ENCODE measurements around the gene GRHL3. TPM values are rescaled to one million over a fixed set of nuclear protein-coding genes. Genes with fewer than 3 reads are reported as not detected.

Gene GRHL3
- total and polyA plus RNA-seq, 4 donors: 0.23 to 0.95 (median 0.35) TPM

- Histone ChIP-seq H3K27me3 (ENCODE audit: control insufficient read depth in 3 of 3, insufficient read depth in 3 of 3, low read length in 2 of 3) (no peaks in the 10 kb centered on the region), H3K4me1 (ENCODE audit: control insufficient read depth in 5 of 5, insufficient read depth in 5 of 5, low read length in 5 of 5) (peaks cover 0 to 11% (median 6%) of the 10 kb centered on the region in 5 donors), H3K36me3 (ENCODE audit: control insufficient read depth in 4 of 4, insufficient read depth in 4 of 4, low read length in 4 of 4) (no peaks in the 10 kb centered on the region), H3K27ac (ENCODE audit: low read depth in 1 of 2, low read length in 1 of 2) (no peak overlapping the region), H3K4me3 (no peak overlapping the region), H3K9me3 (ENCODE audit: control insufficient read depth in 4 of 4, insufficient read depth in 3 of 4, low read length in 3 of 4) (no peaks in the 10 kb centered on the region), H3K9ac (ENCODE audit: insufficient read depth in 1 of 2, low read length in 2 of 2) (no peak overlapping the region)
- ATAC-seq (ENCODE audit: insufficient read depth, low FRiP score): no peak
- WGBS, 2 donors: 88 to 89% methylated on average over 9 of the region's 9 CpGs
- no peak for DNase-seq
- no peak for TF ChIP-seq CTCF (IDR thresholded peaks at IDR 0.05; ENCODE audit: control extremely low read depth, extremely low read depth)
Observed at GRCh38 chr1:24292887-24293286, 26.3 kb upstream of the GRHL3 start.

- TF ChIP-seq CTCF (IDR thresholded peaks at IDR 0.05; ENCODE audit: control extremely low read depth, extremely low read depth): no peak
- no peak overlapping the region for H3K4me3 ChIP-seq
- H3K27me3 ChIP-seq (ENCODE audit: control insufficient read depth in 3 of 3, insufficient read depth in 3 of 3, low read length in 2 of 3): peaks cover 0 to under 1% (median 0%) of the 10 kb centered on the region in 3 donors
- ATAC-seq (ENCODE audit: insufficient read depth, low FRiP score) (no peak), DNase-seq (peak in 1 of 3 donors; percentile 30)
- 92 to 93% methylated on average over 16 of the region's 16 CpGs for WGBS, 2 donors
- peak overlapping the region in 1 of 2 donors; percentile 50 for H3K27ac ChIP-seq (ENCODE audit: low read depth in 1 of 2, low read length in 1 of 2)
- peaks cover 0 to 11% (median 6%) of the 10 kb centered on the region in 5 donors for H3K4me1 ChIP-seq (ENCODE audit: control insufficient read depth in 5 of 5, insufficient read depth in 5 of 5, low read length in 5 of 5)
- no peaks in the 10 kb centered on the region for H3K9me3 ChIP-seq (ENCODE audit: control insufficient read depth in 4 of 4, insufficient read depth in 3 of 4, low read length in 3 of 4)
- no peak overlapping the region for H3K9ac ChIP-seq (ENCODE audit: insufficient read depth in 1 of 2, low read length in 2 of 2)
- no peaks in the 10 kb centered on the region for H3K36me3 ChIP-seq (ENCODE audit: control insufficient read depth in 4 of 4, insufficient read depth in 4 of 4, low read length in 4 of 4)
Observed at GRCh38 chr1:24293392-24294227, 25.5 kb upstream of the GRHL3 start.

- peak overlapping the region in 1 of 2 donors; percentile 50 for H3K27ac ChIP-seq (ENCODE audit: low read depth in 1 of 2, low read length in 1 of 2)
- WGBS, 2 donors: 69 to 77% methylated on average over 9 of the region's 9 CpGs
- H3K27me3 ChIP-seq (ENCODE audit: control insufficient read depth in 3 of 3, insufficient read depth in 3 of 3, low read length in 2 of 3): peaks cover 0 to 3% (median 0%) of the 10 kb centered on the region in 3 donors
- H3K9me3 ChIP-seq (ENCODE audit: control insufficient read depth in 4 of 4, insufficient read depth in 3 of 4, low read length in 3 of 4): no peaks in the 10 kb centered on the region
- no peaks in the 10 kb centered on the region for H3K36me3 ChIP-seq (ENCODE audit: control insufficient read depth in 4 of 4, insufficient read depth in 4 of 4, low read length in 4 of 4)
- TF ChIP-seq CTCF (IDR thresholded peaks at IDR 0.05; ENCODE audit: control extremely low read depth, extremely low read depth): no peak
- no peak overlapping the region for H3K9ac ChIP-seq (ENCODE audit: insufficient read depth in 1 of 2, low read length in 2 of 2)
- peak in 1 of 3 donors; percentile 38 for DNase-seq
- ATAC-seq (ENCODE audit: insufficient read depth, low FRiP score): peak; percentile 34
- H3K4me1 ChIP-seq (ENCODE audit: control insufficient read depth in 5 of 5, insufficient read depth in 5 of 5, low read length in 5 of 5): peaks cover 0 to 11% (median 6%) of the 10 kb centered on the region in 5 donors
- no peak overlapping the region for H3K4me3 ChIP-seq
Observed at GRCh38 chr1:24294228-24294672, 24.9 kb upstream of the GRHL3 start.
